Posterior cingulate gyrus (tissue), 11 donors: ENCODE results near the gene DHX58.

Experiments used
- DNase-seq, 10 donors: peaks; one replicate each; pipeline versions ENCODE4 v3.0.0 to v3.0.0-alpha.2; 2020 to 2021; ENCODE audit warnings: mixed read lengths in 3 of 10
- intact Hi-C: fragments of 100-400 bp; cut with DNase I; formaldehyde crosslinking; loops from one replicate; pipeline ENCODE4 v1.15.1; 2023

The DHX58 gene

GRCh38 chr17:42113293-42114069, 967 bp upstream of the DHX58 start:
- intact Hi-C loops = no loop called here
- DNase-seq = peak in 1 of 10 donors; percentile 71

DNA sequence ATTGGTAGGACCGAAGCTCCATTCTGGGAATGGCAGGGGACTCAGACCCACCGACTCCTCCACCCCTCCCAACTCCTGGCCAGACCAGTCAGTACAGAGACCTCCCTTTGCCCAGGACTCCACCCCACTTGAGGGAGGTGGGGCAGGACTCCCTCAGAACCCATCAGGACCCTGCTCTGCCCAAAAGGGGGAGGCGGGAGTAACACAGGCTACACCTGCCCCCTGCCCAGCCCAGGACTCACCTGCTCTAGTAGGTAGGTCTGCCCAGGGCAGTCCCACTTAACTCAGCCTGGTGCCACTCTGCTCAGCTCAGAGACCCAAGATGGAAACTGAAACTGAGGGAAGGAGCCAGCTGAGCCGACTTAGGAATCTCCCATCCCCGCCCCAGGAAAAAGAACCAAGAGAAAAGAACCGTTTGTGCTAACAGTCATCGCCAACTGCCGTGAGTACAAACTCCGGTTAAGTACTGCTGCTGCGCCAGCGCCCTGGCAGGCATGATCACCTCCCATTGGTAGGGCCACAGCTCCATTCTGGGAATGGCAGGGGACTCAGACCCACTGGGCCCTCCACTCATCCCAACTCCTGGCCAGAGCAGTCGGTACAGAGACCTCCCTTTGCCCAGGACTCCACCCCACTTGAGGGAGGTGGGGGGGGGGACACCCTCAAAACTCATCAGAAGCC, 503 bp downstream of the DHX58 start:
- intact Hi-C loops = no loop called here
- DNase-seq = peak in 6 of 10 donors; percentile 35 to 87 (median 51)

DNA sequence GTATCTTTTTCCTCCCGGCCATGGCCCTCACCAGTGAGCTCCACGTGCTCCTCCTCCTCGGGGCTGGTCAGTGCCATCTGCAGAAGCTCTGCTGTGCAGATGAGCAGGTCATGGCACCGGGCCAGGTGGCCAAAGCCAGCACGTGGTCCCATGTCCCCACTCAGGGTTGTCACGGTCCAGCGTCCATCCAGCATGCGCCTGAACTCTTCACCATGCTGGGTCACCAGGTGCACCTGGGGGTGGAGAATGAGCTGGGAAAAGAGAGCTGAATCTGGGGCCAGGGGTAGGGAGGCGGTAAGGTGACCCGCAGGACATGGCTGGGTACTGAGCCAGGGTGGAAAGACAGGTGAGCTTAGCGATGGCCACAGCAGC, 1.3 kb downstream of the DHX58 start:
- DNase-seq = peak in 1 of 10 donors; percentile 84
- intact Hi-C loops = no loop called here

GRCh38 chr17:42110301-42111264, 1.9 kb downstream of the DHX58 start:
- no peak for DNase-seq
- intact Hi-C loops = no loop called here

DNA sequence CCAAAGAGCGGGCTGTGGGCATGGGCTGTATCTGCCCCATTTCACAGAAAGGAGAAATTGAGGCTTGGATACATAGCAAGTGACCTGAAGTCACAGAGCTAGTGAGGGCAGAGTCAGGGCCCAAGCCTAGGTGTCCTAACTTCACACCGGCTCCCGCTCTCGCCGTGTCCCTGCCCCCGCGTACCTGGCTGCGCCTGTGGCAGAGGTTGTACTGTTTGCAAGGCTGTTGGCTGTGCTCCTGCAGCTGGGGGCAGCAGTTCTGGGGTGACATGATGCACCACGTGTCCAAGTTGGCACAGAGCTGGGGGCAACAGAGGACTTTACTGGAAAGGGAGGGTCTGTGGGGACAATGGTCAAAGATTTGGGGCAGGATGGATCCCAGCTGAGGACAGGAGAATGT, 3.4 kb downstream of the DHX58 start:
- intact Hi-C loops = no loop called here
- no peak for DNase-seq

GRCh38 chr17:42107597-42108576, 4.6 kb downstream of the DHX58 start:
- DNase-seq = peak; percentile 35 to 97 (median 78)
- intact Hi-C loops = no loop called here

GRCh38 chr17:42107124-42107523, 5.4 kb downstream of the DHX58 start:
- DNase-seq = no peak
- intact Hi-C loops = no loop called here

DNA sequence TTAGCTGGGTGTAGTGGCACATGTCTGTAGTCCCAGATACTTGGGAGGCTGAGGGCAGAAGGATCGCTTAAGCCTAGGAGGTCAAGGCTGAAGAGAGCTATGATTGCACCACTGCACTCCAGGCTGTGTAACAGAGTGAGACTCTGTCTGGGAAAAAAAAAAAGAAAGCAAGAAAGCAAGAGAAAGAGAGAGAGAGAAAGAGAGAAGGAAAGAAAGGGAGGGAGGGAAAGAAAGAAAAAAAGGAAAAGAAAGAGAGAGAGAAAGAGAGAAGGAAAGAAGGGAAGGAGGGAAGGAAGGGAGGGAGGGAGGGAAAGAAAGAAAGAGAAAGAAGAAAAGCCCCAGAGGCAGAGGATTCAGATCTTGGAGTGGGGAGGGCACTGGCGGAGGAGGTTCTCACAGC, 6.5 kb downstream of the DHX58 start:
- intact Hi-C loops = no loop called here
- DNase-seq = no peak

DNA sequence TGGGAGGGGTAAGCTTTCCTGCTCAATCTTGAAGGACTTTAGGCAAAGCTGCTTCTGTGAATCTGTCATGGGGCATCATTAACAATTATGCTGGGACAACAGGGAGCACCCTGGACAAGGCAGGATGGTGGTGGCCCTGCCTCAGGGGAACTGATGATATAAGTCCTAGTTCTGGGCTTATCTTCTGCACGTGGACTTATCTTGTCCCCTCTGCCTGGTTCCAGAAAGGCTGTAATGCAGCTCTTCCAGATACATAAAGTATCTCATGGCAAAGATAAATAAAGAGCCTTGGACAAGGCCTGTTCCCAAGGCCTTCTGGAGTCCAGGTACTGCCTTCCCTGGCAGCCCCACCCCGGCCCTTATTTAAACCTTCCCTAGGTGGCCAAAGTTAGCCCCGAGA, 8.2 kb downstream of the DHX58 start:
- intact Hi-C loops = loop anchor here (5.0 kb wide), 1 partner anchor 142 kb away; no protein-coding TSS in a partner anchor
- no peak for DNase-seq

GRCh38 chr17:42103221-42103954, 9.1 kb downstream of the DHX58 start:
- intact Hi-C loops = loop anchor here (5.0 kb wide), 1 partner anchor 141 kb away; no protein-coding TSS in a partner anchor
- DNase-seq = no peak

DNA sequence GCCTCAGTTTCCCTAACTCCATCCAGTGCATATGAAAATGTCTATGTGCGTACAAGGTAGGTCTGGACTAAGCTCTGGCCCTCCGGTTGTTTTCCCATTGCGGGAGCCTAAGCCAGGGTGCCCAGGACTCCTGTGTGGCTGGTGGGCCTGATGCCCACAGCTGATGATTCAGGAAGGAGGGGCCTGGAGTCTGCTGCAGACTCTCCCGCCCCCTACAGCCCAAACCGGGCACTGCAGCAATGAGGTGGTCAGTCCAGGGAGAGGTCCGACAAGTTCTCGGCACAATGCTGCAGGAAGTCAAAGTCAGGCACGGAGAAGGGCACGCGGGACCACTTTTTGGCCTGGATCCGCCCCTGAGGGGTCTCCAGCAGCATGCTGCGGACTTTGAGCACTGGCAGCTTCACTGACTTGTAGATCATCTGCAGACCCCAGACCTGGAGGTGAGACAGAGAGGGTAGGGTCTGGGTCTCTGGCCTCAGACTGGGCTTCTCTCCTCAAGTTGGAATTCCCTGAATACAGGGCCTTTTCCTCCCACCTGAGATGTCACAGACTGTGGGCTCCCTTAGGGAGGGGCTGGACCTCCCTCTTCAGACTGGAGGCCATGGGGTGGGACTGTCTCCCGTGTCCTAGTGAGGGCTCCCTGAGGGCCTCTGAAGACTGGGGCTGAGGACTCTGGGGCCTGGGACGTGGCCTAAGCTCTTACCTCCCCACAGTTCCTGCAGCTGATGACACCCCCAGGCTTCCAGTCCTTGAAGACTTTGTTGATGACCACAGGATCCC, 10.8 kb downstream of the DHX58 start:
- peak; percentile 57 to 95 (median 82) for DNase-seq
- intact Hi-C loops = loop anchor here (1.0 to 5.0 kb wide), 3 partner anchors 34 to 139 kb away; no protein-coding TSS in a partner anchor

DNA sequence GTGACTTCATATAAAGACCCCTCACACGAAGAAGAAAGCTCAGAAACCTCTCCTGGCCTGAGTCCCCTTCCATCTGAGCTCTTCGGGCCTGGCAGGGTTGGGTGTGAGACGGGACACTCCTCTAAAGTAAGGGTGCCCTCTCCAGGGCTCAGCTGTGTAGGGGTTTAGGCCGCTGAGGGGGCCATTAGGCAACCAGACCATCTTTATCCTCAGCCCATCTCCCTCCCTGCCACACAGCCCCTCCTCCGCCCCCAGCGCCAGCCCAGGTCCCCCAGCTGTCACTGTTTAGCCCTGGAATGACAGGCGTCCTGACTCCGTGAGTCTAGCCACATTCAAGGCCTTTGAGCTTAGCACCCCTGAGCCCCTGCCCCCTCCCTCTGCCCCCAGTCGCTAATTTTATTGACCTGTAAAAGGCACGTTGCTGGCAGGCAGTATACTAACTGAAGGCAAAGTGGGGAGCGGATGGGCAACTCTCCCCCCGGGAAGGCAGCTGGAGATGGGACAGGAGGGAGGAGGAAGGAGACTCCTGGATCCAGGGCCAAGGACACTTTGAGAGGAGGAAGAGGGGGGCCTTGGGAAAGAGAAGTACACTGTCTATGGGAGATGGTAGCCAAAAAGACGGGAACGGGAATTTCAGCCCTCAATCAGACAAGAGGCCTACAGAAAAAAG, 13.6 kb downstream of the DHX58 start:
- intact Hi-C loops = no loop called here
- DNase-seq = no peak

DNA sequence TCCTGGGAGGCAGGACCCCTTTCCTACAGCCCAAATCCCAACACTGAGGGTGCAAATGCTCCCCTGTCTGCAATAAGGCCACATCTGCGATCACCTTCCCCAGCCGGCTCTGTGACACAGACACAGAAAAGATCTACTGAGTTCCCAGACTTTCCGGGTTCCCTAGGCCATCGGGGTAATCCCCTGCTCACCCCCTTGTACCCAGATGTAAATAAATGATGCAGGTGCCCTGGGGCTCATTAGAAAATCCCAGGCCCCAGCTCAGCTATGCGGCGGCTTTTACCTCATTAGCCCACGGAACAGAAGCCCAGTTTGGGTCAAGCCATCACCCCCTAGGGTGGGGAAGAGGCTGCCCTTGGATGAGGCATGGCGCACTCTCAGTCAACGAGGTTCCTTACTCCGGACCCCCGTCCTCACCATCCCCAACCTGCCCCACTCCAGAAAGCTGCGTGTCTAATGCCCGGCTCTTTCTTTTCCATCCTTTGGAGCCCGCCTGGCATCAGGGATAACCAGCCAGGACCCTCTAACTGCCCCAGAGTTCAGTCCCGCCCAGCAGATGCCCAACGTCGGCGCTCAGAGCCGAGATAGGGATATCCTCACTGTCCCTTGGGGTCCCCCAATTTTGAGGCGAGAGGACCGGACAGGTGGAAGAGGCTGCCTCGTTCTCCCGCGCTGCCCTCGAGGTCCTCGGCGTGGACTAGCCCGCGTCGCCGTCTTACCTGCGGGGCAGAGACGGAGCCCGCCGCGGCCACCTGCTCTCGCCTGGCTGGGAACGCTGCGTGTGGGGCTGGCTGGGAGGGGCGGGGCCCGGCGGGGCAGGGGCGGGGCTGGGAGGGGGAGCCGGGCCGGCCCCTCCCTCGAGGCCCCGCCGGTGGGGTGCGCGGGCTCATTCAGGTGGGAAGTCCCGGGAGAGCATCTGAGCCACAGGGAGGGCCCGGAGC, 14.6 kb downstream of the DHX58 start, which contains the start of gene ZNF385C:
Gene ZNF385C, minus strand, starts transcription at position 783 of the 941 bp plus-strand sequence. CDS start 35,417 bp downstream, outside the sequence.
- intact Hi-C loops = no loop called here
- no peak for DNase-seq

DNA sequence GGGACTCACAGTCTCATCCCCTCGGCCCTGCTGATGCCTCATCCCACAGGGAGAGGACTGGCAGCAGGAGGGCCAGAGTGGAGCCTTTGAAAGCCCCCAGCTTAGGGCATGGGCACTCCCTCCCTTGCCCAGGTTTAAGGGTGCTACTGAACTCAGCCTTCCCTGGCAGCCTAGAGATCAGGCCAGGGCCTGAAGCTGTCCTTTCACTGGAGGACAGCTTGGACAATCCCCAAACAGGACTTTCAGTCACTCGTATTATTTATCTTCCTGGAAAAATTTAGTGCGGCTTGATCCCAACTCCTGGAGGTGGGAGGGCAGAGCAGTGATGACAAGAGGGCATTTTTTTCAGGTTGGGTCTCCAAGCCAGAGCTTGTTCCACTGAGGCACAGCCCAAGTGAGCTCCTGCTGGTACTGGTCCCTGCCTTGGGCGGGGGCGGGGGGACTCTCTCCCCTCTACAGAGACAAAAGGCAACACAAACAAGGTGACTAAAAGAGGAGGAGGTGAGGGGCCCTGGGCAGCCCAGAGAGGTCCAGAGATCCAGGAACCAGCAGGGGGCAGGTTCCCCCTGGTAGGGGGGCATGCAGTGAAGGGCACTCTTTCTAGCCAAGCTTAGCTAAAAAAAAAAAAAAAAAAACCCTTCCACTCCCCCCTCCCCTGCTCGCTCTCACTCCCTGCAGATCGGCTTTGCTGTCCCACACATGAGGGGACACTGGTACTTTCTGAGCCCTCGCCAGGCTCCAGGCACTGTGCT, 16.0 kb downstream of the DHX58 start:
- DNase-seq = no peak
- intact Hi-C loops = no loop called here

DNA sequence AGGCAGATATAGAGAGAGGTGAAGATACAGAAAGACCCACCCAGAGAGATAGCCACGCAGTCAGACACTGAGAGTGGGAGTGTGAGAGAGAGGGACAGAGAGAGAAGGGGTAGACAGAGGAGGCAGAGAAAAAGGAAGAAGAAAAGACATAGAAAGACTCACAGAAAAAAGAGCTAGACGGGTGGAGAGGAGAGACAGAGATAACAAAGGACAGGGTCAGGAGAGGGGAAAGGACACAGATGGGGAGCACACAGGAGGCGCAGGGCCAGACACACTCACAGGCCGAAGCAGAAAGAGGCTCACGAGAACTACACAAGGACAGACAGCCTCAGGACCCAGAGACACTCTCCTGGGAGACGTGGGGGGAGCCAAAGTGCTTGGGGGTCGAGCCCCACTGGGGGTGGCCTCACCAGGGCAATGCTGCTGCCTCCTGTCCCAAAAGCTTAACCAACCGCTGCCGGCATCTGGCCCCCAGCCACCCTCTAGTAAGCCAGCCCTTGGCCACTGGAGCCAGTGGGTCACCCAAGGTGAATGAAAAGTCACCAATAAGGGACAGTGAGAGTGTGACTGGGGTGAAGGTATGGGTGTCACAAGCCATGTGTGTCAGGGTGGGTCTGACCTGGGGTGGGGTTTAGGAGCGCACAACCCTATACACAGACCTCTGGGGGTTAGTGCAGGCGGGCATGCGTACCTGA, 18.0 kb downstream of the DHX58 start:
- intact Hi-C loops = no loop called here
- no peak for DNase-seq
